ENCODE data around the gene LYSMD1. TPM values are rescaled to one million over a fixed set of nuclear protein-coding genes. Genes with fewer than 3 reads are reported as not detected.
A peak's percentile ranks its signal among the peaks of the same experiment; 100 is the strongest.

The LYSMD1 gene
- polyA plus RNA-seq, 1 experiment, result 9.1 TPM

- TF ChIP-seq CTCF (IDR thresholded peaks at IDR 0.05; ENCODE audit: low read depth, low read length), result no peak
- H3K9me3 ChIP-seq (ENCODE audit: control insufficient read depth, insufficient read depth, low read length), result no peaks in the 10 kb centered on the region
- H3K4me3 ChIP-seq (ENCODE audit: low read depth, low read length), result no peak overlapping the region
- H3K27ac ChIP-seq (ENCODE audit: low read depth, low read length), result peak overlapping the region; percentile 39
- CTCF ChIA-PET, result interaction anchor here (0.7 to 2.4 kb wide), 12 partner anchors 8 to 77 kb away, joined by 3 to 19 read pairs (median 5); partner anchors contain the start of gene VPS72
- no peak for DNase-seq (ENCODE audit: low read depth, low spot score)
- POLR2A ChIA-PET, result interaction anchor here (0.7 kb wide), 1 partner anchor 15 kb away, joined by 4 read pairs; the partner anchor contains the start of gene VPS72
- no peaks in the 10 kb centered on the region for H3K27me3 ChIP-seq (ENCODE audit: control insufficient read depth, insufficient read depth, low read length)
Observed at GRCh38 chr1:151175041-151175741, 9.5 kb upstream of the LYSMD1 start.

GRCh38 chr1:151171190-151171589 lies 5.5 kb upstream of the LYSMD1 start:
- no peaks in the 10 kb centered on the region for H3K27me3 ChIP-seq (ENCODE audit: control insufficient read depth, insufficient read depth, low read length)
- no peak overlapping the region for H3K27ac ChIP-seq (ENCODE audit: low read depth, low read length)
- no peak for DNase-seq (ENCODE audit: low read depth, low spot score)
- TF ChIP-seq CTCF (IDR thresholded peaks at IDR 0.05; ENCODE audit: low read depth, low read length), result no peak
- no peaks in the 10 kb centered on the region for H3K9me3 ChIP-seq (ENCODE audit: control insufficient read depth, insufficient read depth, low read length)
- no peak overlapping the region for H3K4me3 ChIP-seq (ENCODE audit: low read depth, low read length)
- CTCF ChIA-PET, result no interaction called here
- POLR2A ChIA-PET, result interaction anchor here (0.6 to 1.2 kb wide), 2 partner anchors 19 to 38 kb away, joined by 3 to 5 read pairs; partner anchors contain the start of gene VPS72

GRCh38 chr1:151167116-151167515 lies 1.4 kb upstream of the LYSMD1 start:
- Histone ChIP-seq H3K4me3 (ENCODE audit: low read depth, low read length) (peak overlapping the region; percentile 99), H3K27ac (ENCODE audit: low read depth, low read length) (peak overlapping the region; percentile 87), H3K27me3 (ENCODE audit: control insufficient read depth, insufficient read depth, low read length) (no peaks in the 10 kb centered on the region), H3K9me3 (ENCODE audit: control insufficient read depth, insufficient read depth, low read length) (no peaks in the 10 kb centered on the region)
- no peak for TF ChIP-seq CTCF (IDR thresholded peaks at IDR 0.05; ENCODE audit: low read depth, low read length)
- POLR2A ChIA-PET, result interaction anchor here (0.6 to 1.0 kb wide), 5 partner anchors 23 to 1267 kb away, joined by 3 to 4 read pairs (median 3); partner anchors contain the start of gene VPS72
- no peak for DNase-seq (ENCODE audit: low read depth, low spot score)
- CTCF ChIA-PET, result interaction anchor here (1.1 to 2.0 kb wide), 3 partner anchors 9 to 68 kb away, joined by 3 to 6 read pairs (median 5); partner anchors contain the start of gene TMOD4

GRCh38 chr1:151166505-151166956 lies 829 bp upstream of the LYSMD1 start:
- Histone ChIP-seq H3K27me3 (ENCODE audit: control insufficient read depth, insufficient read depth, low read length) (no peaks in the 10 kb centered on the region), H3K27ac (ENCODE audit: low read depth, low read length) (peak overlapping the region; percentile 87), H3K4me3 (ENCODE audit: low read depth, low read length) (peak overlapping the region; percentile 99), H3K9me3 (ENCODE audit: control insufficient read depth, insufficient read depth, low read length) (no peaks in the 10 kb centered on the region)
- peak; percentile 50 for DNase-seq (ENCODE audit: low read depth, low spot score)
- no peak for TF ChIP-seq CTCF (IDR thresholded peaks at IDR 0.05; ENCODE audit: low read depth, low read length)
- ChIA-PET CTCF (interaction anchor here (1.0 to 2.0 kb wide), 3 partner anchors 9 to 67 kb away, joined by 3 to 9 read pairs (median 6); partner anchors contain the start of gene TMOD4), POLR2A (interaction anchor here (0.6 to 1.0 kb wide), 6 partner anchors 12 to 1266 kb away, joined by 3 to 4 read pairs (median 3); partner anchors contain the start of gene VPS72)

All from AG04450 (cell line).